SHP77 (cell line): ENCODE measurements around the gene RPL9.
A peak's percentile ranks its signal among the peaks of the same experiment; 100 is the strongest.
"Not testable (repeated sequence)": the region's sequence is repeated elsewhere in the genome, so short reads cannot be mapped to it uniquely, and the experiment has no call there.

Experiments used
- DNase-seq, 2 experiments: peaks; one replicate each; lab custom pipeline; 2025; lab: John Stamatoyannopoulos, UW

RPL9 gene

DNA sequence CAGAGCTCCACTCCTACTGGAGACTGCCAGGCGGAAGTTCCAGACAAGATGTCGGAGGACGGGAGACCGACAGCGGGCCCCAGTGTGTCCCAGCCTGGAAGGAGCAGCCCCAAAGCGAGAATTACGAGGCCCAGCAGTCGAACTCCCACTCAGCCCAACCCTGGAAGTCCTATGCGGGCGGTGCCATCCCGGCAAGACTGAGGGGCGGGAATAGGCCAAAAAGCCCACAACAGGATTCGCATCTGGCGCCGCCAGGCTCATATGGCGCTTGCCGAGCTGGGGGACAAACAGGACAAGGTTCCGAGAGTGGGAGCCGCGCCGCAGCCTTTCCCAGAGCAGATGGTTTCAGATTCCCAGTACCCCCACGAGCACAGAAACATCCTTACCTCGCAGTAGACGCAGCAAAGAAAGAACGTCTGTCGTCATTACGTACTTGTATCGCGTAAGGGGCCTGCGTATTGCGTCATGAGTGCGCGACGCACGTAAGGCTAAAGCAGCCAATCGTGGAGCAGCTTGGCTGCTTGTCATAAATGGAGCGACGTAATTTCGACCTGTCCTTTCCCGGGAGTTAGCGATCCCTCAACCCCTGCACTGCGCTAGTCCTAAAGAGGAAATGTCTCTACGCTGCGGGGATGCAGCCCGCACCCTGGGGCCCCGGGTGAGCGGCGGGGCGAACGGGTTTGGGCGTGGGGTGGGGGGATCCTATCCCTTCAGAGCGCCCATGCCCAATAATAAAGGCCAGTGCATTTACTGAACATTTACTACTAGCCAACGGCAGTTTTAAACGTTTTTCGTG is at the start of gene RPL9, which contains the start of gene LIAS:
Gene RPL9 (minus strand): TSS at position 418 of the 796 bp plus-strand sequence. CDS start 483 bp downstream, outside the sequence.
Gene LIAS (plus strand): TSS at position 552 of the 796 bp plus-strand sequence. CDS start 62 bp downstream, at position 614.
- DNase-seq, result peak; percentile 73 to 79

DNA sequence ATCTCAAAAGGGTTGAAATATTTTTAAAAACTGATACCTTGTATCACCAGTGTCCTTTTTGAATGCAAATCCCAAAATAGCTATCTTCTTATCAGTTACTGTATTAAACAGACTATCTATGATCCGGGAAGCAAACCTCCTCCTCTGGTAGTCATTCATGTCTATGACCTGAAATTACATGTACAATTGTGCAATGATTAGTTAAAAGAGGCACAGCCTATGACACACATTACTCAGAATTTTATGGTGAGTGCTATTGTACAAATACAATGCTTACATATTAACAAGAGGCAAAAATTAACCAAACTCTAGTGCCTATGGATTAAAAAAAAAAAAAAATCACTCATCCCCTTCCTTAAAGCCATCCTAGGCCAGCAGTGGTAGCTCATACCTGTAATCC is 46.9 kb upstream of the RPL9 start:
- DNase-seq, result no peak

- DNase-seq, result no peak
Observed at GRCh38 chr4:39504538-39504937, 45.8 kb upstream of the RPL9 start.

DNA sequence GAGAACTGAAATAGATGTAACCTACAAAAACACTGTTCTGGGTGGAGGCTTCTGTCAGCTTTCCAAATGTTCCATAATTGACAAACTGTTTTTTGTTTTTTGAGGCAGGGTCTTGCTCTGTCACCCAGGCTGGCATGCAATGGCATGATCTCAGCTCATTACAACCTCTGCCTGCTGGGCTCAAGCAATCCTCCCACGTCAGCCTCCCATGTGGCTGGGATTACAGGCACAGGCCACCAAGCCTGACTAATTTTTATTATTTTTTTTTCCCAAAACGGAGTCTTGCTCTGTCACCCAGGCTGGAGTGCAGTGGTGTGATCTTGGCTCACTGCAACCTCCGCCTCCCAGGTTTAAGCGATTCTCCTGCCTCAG is 43.9 kb upstream of the RPL9 start:
- not testable (repeated sequence) for DNase-seq

DNA sequence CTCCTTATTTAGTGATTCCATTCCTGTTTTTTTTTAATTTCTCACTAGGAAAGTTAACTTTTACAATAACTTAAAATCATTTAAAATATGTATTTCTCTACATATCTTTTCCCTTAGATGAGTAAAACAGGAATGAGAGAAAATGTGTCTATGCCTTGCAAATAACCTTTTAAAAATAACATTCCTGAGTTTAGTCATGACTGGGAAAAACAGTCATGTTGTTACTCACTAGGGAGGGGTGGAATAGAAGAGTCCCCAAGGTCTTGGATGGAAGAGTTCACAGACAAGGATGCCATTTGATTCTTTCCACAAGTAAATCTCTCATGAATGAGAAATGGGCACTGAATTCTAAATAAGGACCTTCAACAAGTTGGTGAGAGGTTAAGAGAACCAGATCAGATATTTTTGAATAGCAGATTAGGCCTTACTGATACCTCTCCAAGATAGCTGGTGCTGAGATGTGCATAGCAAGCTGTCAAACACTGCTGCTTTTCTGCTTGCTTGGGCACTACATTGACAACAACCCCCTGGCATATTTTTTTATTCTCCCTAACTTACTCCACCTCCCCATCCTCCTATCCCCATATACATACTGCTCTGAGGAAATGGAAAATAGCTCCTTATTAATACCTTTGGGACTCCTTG is 43.4 kb upstream of the RPL9 start:
- DNase-seq, result no peak

DNA sequence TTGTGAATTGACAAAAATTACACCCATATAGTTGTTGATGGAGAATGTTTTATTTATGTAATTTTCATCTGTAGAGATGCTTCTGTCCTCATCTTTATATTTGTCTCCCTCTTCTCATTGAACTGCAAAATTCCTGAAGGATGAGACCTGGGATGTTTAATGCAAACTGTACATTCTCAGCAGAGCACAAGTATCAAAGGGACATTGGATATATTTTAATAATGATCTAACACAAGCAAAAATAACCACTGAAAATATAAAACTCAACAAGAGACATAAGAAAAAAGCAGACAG is 40.0 kb upstream of the RPL9 start:
- DNase-seq, result no peak

- no peak for DNase-seq
Observed at GRCh38 chr4:39497909-39498726, 39.4 kb upstream of the RPL9 start.

DNA sequence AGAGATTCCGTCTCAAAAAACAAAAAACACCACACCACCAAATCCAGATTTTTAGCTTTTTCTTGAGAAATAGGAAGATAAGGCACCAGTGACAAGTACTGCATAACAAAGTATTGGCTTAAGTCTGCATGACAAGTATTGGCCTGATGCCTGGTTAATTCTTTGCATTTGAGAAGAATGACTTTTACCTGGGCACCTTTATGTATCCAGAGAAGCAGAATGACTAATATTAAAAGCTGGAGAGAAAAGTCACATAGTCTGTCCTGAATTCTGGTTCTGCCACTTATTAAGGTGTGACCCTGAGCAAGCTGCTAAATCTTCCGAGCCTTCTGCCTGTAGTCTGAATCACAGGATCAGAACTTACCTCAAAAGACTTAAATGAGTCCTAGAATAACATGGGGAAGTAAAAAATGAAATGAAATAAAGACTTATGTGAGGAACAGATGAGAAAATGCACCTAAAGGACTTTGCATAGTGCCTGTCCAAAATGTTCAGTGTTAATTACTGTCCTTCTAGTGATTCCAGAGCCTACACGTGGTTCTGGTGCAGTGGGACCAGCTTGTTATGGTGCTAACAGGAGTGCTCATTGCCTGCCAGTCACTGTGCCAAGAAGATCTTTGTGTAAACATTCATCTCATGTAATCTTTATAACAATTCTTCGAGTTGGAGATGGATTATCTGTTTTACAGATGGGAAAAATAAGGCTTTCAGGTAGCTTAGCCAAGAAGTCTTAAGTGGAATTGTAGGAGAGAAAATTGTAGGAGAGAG is 36.9 kb upstream of the RPL9 start:
- no peak for DNase-seq

- no peak for DNase-seq
Observed at GRCh38 chr4:39494354-39494753, 35.6 kb upstream of the RPL9 start.

GRCh38 chr4:39490322-39490721 is 31.6 kb upstream of the RPL9 start:
- no peak for DNase-seq

DNA sequence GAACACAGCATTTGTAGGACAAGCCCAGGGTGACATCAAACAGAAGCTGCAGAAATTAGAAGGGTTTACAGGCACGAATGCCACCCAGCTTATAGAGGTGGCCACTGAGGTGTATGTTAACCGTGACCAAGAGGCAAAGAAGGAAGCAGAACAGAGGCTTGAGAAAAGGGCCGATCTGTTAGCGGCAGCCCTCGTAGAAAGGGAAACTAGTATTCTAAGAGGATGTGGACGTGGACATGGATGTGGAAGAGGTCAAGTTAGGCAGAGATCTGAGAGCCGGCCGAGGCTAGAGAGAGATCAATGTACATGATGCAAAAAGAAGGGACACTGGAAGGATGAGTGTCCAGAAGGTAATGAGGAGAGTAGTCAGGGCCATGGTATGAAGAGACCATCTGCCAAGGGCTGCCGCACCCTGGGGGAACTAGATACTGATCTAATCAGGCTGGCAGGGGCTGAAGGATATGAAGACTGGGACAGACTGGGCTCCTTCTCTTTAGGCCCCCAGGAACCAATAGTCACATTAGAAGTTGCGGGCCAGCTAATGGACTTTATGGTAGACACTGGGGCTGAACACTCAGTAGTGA is 27.6 kb upstream of the RPL9 start:
- no peak for DNase-seq

DNA sequence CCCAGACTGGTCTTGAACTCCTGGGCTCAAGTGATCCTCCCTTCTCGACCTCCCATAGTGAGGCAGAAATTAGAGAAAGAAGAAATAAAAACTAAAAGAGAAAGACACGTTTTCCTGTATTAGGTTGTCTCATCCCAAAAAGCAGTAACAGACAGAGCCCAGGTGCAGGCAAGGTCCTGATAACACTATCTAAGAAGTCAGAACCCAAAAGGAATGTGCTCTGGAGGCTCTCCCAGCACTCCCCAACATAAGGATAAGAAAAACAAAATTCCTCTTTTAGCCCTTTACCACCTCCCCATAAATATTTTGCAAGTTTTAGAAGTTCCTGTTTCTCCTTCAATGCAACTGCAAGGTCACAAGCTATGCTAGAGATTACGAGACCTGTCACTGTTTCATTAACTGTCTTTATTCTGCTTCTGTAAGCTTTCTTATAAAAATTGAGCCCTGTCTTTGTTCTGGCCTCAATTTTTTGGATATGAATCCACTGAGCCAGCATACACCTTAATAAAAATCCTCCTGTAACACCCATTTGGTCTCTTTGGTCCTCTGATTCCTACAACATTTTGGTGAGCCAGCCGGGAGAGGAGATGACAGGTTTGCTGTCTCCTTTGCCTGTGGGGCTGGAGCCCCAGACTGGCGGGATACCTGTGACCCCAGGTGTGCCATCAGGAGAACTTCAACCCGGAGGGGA is 26.0 kb upstream of the RPL9 start:
- no peak for DNase-seq

- DNase-seq, result no peak
Observed at GRCh38 chr4:39480902-39481695, 22.4 kb upstream of the RPL9 start.

DNA sequence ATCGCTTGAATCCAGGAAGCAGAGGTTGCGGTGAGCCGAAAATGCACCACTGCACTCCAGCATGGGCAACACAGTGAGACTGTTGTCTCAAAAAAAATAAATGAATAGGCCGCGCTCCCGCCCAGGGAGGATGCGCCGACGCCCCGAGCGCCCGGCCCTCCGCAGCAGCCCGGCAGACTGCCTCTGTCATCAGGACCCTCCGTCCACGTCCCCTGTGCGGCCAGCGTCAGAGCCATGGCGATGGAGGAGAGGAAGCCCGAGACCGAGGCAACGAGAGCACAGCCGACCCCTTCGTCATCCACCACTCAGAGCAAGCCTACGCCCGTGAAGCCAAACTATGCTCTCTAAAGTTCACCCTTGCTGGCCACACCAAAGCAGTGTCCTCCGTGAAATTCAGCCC is 21.5 kb upstream of the RPL9 start:
- DNase-seq, result no peak

DNA sequence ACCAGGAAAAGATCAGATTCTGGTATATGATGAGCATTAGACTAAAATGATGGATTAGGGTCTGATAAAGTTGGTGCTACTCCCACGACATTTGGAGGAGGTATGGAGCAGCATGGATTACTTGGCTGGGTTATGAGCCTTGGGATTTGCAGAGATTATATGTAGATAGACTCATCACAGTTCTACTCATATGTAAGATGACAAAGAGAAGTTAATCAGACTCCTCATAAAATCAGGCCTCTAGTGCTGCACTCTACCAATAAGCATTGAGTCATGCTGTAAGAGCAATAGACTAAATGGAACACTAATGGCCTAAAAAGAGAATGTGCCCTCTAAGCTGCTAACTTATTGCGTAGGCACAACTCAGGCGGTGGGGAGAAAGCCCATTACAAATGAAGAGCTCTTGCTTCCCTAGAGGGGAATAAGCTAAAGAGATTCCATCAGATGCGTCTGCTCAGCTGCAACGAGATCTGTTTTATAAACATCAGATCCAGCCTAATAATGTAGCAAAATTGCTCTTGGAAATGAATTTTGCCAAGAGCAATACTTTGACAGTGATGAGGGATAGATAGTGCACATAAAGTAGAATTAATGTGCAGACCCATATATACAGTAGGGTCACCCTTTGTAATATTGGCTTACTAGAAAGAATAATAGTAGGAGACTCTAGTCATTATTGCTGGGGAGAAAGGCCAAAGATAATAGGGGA is 17.6 kb upstream of the RPL9 start:
- DNase-seq, result no peak

- no peak for DNase-seq
Observed at GRCh38 chr4:39472396-39472795, 13.7 kb upstream of the RPL9 start.

- DNase-seq, result no peak
Observed at GRCh38 chr4:39470402-39470801, 11.7 kb upstream of the RPL9 start.

GRCh38 chr4:39469429-39470077 is 10.8 kb upstream of the RPL9 start:
- DNase-seq, result peak; percentile 25 to 32

- DNase-seq, result no peak
Observed at GRCh38 chr4:39467464-39467863, 8.7 kb upstream of the RPL9 start.
